Esophagus muscularis mucosa (tissue), 4 donors: Measurements from ENCODE around the gene SERHL2.
"Not testable (repeated sequence)": the region's sequence is repeated elsewhere in the genome, so short reads cannot be mapped to it uniquely, and the experiment has no call there.

ENCODE experiments used
- CTCF ChIP-seq, 3 experiments: fragments of 200-600 bp in 2 of 3; fragments of 450-650 bp in 1 of 3; sonication (generic) in 2 of 3; IDR thresholded peaks; one replicate each; pipeline ENCODE4 v1.5.1; 2017 to 2019; ENCODE audit warnings: antibody characterized with exemption in 3 of 3, mild to moderate bottlenecking in 2 of 3, moderate library complexity in 1 of 3
- EP300 ChIP-seq: sonication (generic); formaldehyde crosslinking; IDR thresholded peaks from one replicate; pipeline ENCODE4 v1.6.1; 2017; ENCODE audit warnings: antibody characterized with exemption
- POLR2A ChIP-seq: fragments of 450-650 bp; IDR thresholded peaks from one replicate; pipeline ENCODE4 v1.6.1; 2017; ENCODE audit warnings: antibody characterized with exemption, moderate library complexity, mild to moderate bottlenecking, low read depth
- POLR2AphosphoS5 ChIP-seq, 2 donors: sonication (generic); formaldehyde crosslinking; IDR thresholded peaks; one replicate each; pipeline ENCODE4 v1.6.1; 2017; ENCODE audit warnings: antibody characterized with exemption in 2 of 2

- not testable (repeated sequence) for TF ChIP-seq CTCF (IDR thresholded peaks at IDR 0.05); EP300; POLR2AphosphoS5 (IDR thresholded peaks at IDR 0.05); POLR2A
Observed at GRCh38 chr22:42581194-42581761, 27.5 kb downstream of the SERHL2 start.
